ENCODE results near the gene ZBTB6.

ZBTB6 gene

GRCh38 chr9:122940454-122940748, 27.3 kb upstream of the ZBTB6 start:
- no peak for DNase-seq (ENCODE audit: low spot score)
- in situ Hi-C loops (cut with MboI; ENCODE audit: low sequenced_read_pairs, unreplicated experiment), result no loop called here
- no peak for TF ChIP-seq CTCF (IDR thresholded peaks at IDR 0.05; ENCODE audit: borderline replicate concordance, control extremely low read depth, extremely low read depth, insufficient read depth, missing control alignments)

GRCh38 chr9:122939601-122940000, 26.5 kb upstream of the ZBTB6 start:
- TF ChIP-seq CTCF (IDR thresholded peaks at IDR 0.05; ENCODE audit: borderline replicate concordance, control extremely low read depth, extremely low read depth, insufficient read depth, missing control alignments), result no peak
- in situ Hi-C loops (cut with MboI; ENCODE audit: low sequenced_read_pairs, unreplicated experiment), result no loop called here
- no peak for DNase-seq (ENCODE audit: low spot score)

- DNase-seq (ENCODE audit: low spot score), result no peak
- in situ Hi-C loops (cut with MboI; ENCODE audit: low sequenced_read_pairs, unreplicated experiment), result no loop called here
- no peak for TF ChIP-seq CTCF (IDR thresholded peaks at IDR 0.05; ENCODE audit: borderline replicate concordance, control extremely low read depth, extremely low read depth, insufficient read depth, missing control alignments)
Measured at GRCh38 chr9:122936883-122937282, 23.8 kb upstream of the ZBTB6 start.

- TF ChIP-seq CTCF (IDR thresholded peaks at IDR 0.05; ENCODE audit: borderline replicate concordance, control extremely low read depth, extremely low read depth, insufficient read depth, missing control alignments), result no peak
- no peak for DNase-seq (ENCODE audit: low spot score)
- in situ Hi-C loops (cut with MboI; ENCODE audit: low sequenced_read_pairs, unreplicated experiment), result no loop called here
Measured at GRCh38 chr9:122936464-122936863, 23.3 kb upstream of the ZBTB6 start.

GRCh38 chr9:122931226-122932121, 18.4 kb upstream of the ZBTB6 start, which contains the start of gene ZBTB26:
ZBTB26 (minus strand) TSS chr9:122931512; CDS start chr9:122919934, 11,578 bp downstream.
- DNase-seq (ENCODE audit: low spot score), result peak; percentile 95
- in situ Hi-C loops (cut with MboI; ENCODE audit: low sequenced_read_pairs, unreplicated experiment), result no loop called here
- TF ChIP-seq CTCF (IDR thresholded peaks at IDR 0.05; ENCODE audit: borderline replicate concordance, control extremely low read depth, extremely low read depth, insufficient read depth, missing control alignments), result no peak

- DNase-seq (ENCODE audit: low spot score), result no peak
- in situ Hi-C loops (cut with MboI; ENCODE audit: low sequenced_read_pairs, unreplicated experiment), result no loop called here
- TF ChIP-seq CTCF (IDR thresholded peaks at IDR 0.05; ENCODE audit: borderline replicate concordance, control extremely low read depth, extremely low read depth, insufficient read depth, missing control alignments), result no peak
Measured at GRCh38 chr9:122930541-122931225, 17.6 kb upstream of the ZBTB6 start.
